WTC11 (cell line): Measurements from ENCODE around the gene EHD1.

Experiments used
- ZNF138 ChIP-seq: sonication (generic); formaldehyde crosslinking; conservative IDR thresholded peaks from 2 replicates; pipeline ENCODE4 v1.8.1; 2022; ENCODE audit warnings: mild to moderate bottlenecking, moderate library complexity, missing genetic modification reagents
- TF ChIP-seq, protein P1 (sequence below): sonication (generic); formaldehyde crosslinking; IDR thresholded peaks from 2 replicates; pipeline ENCODE4 v1.8.1; 2023; ENCODE audit warnings: mild to moderate bottlenecking, missing genetic modification reagents, borderline replicate concordance

- TF ChIP-seq, protein P1, sequence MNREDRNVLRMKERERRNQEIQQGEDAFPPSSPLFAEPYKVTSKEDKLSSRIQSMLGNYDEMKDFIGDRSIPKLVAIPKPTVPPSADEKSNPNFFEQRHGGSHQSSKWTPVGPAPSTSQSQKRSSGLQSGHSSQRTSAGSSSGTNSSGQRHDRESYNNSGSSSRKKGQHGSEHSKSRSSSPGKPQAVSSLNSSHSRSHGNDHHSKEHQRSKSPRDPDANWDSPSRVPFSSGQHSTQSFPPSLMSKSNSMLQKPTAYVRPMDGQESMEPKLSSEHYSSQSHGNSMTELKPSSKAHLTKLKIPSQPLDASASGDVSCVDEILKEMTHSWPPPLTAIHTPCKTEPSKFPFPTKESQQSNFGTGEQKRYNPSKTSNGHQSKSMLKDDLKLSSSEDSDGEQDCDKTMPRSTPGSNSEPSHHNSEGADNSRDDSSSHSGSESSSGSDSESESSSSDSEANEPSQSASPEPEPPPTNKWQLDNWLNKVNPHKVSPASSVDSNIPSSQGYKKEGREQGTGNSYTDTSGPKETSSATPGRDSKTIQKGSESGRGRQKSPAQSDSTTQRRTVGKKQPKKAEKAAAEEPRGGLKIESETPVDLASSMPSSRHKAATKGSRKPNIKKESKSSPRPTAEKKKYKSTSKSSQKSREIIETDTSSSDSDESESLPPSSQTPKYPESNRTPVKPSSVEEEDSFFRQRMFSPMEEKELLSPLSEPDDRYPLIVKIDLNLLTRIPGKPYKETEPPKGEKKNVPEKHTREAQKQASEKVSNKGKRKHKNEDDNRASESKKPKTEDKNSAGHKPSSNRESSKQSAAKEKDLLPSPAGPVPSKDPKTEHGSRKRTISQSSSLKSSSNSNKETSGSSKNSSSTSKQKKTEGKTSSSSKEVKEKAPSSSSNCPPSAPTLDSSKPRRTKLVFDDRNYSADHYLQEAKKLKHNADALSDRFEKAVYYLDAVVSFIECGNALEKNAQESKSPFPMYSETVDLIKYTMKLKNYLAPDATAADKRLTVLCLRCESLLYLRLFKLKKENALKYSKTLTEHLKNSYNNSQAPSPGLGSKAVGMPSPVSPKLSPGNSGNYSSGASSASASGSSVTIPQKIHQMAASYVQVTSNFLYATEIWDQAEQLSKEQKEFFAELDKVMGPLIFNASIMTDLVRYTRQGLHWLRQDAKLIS: no peak
- TF ChIP-seq ZNF138 (CRISPR knock-in tag): no peak
Measured at GRCh38 chr11:64890522-64890939, 12.1 kb upstream of the EHD1 start.
